ENCODE measurements around the gene PRIM1. TPM values are rescaled to one million over a fixed set of nuclear protein-coding genes. Genes with fewer than 3 reads are reported as not detected.

The PRIM1 gene
- polyA plus RNA-seq, 2 of the 4 experiments (the other 2 are of a cell fraction): 43.5 to 66.8 TPM

GRCh38 chr12:56776654-56777053 is 24.5 kb upstream of the PRIM1 start (continued):
- TF ChIP-seq REST (IDR thresholded peaks at IDR 0.05): no peak
- no peak for TF ChIP-seq EP300 (IDR thresholded peaks at IDR 0.05)
- TF ChIP-seq RARB (CRISPR knock-in tag; IDR thresholded peaks at IDR 0.05): no peak

GRCh38 chr12:56775638-56776037 is 23.5 kb upstream of the PRIM1 start:
- no peaks in the 10 kb centered on the region for H3K9me3 ChIP-seq
- ChIA-PET CTCF (interaction anchor here (1.1 to 1.3 kb wide), 2 partner anchors 212 to 337 kb away, joined by 3 read pairs; no protein-coding TSS in a partner anchor), POLR2A (no interaction called here)
- H3K4me2 ChIP-seq: no peak overlapping the region
- 72% methylated on average over 6 of the region's 6 CpGs for WGBS (ENCODE audit: missing lambda C conversion rate)
- DNase-seq (ENCODE audit: low read depth in 1 of 2, low spot score in 1 of 2) (no peak), ATAC-seq (no peak), FAIRE-seq (no peak)
- no peak for TF ChIP-seq NPAS2 (CRISPR knock-in tag; IDR thresholded peaks at IDR 0.05; ENCODE audit: borderline replicate concordance)
- no peak for TF ChIP-seq CTCF (IDR thresholded peaks at IDR 0.05)
- TF ChIP-seq BCL3 (IDR thresholded peaks at IDR 0.05): no peak
- TF ChIP-seq POLR2AphosphoS2 (conservative IDR thresholded peaks at IDR 0.05; ENCODE audit: low read length): no peak
- H3K4me3 ChIP-seq: no peak overlapping the region
- no peak overlapping the region for H3K27ac ChIP-seq
- H3K4me1 ChIP-seq: no peaks in the 10 kb centered on the region

GRCh38 chr12:56773113-56773512 is 21.0 kb upstream of the PRIM1 start:
- FAIRE-seq (no peak), ATAC-seq (no peak), DNase-seq (ENCODE audit: low read depth in 1 of 2, low spot score in 1 of 2) (no peak)
- H3K27ac ChIP-seq: no peak overlapping the region
- H3K4me1 ChIP-seq: peaks cover 7% of the 10 kb centered on the region; the same call in 1 of the 3 replicates
- POLR2A ChIA-PET: no interaction called here
- WGBS (ENCODE audit: missing lambda C conversion rate): 71% methylated on average over 2 of the region's 2 CpGs
- TF ChIP-seq FOSL2 (IDR thresholded peaks at IDR 0.05): no peak
- no peak for TF ChIP-seq FOSL2 (CRISPR knock-in tag; IDR thresholded peaks at IDR 0.05)
- TF ChIP-seq USF2 (IDR thresholded peaks at IDR 0.05): no peak
- TF ChIP-seq ZC3H11A (IDR thresholded peaks at IDR 0.05): no peak
- TF ChIP-seq FOXS1 (CRISPR knock-in tag; IDR thresholded peaks at IDR 0.05): no peak
- no peak for TF ChIP-seq EHF (CRISPR knock-in tag; IDR thresholded peaks at IDR 0.05)
- TF ChIP-seq RAD21 (conservative IDR thresholded peaks at IDR 0.05 in 1 of 2, IDR thresholded peaks at IDR 0.05 in 1 of 2): no peak
- no peak for TF ChIP-seq JUNB (IDR thresholded peaks at IDR 0.05)
- no peak for TF ChIP-seq POLR2AphosphoS2 (conservative IDR thresholded peaks at IDR 0.05; ENCODE audit: low read length)
- no peak for TF ChIP-seq MYC (IDR thresholded peaks at IDR 0.05; ENCODE audit: borderline replicate concordance, low read length)
- TF ChIP-seq MAZ (IDR thresholded peaks at IDR 0.05; ENCODE audit: borderline replicate concordance, low read depth, low read length): no peak
- TF ChIP-seq CHD2 (IDR thresholded peaks at IDR 0.05; ENCODE audit: low read length, partially characterized antibody): no peak
- no peak for TF ChIP-seq GATA3 (IDR thresholded peaks at IDR 0.05; ENCODE audit: borderline replicate concordance)
- TF ChIP-seq ATOH8 (CRISPR knock-in tag; IDR thresholded peaks at IDR 0.05; ENCODE audit: low read depth): no peak
- no peaks in the 10 kb centered on the region for H3K9me3 ChIP-seq
- H3K4me2 ChIP-seq: no peak overlapping the region
- H3K4me3 ChIP-seq: no peak overlapping the region
- CTCF ChIA-PET: no interaction called here

Measured in A549 (cell line).